GM23338 (cell line): ENCODE measurements around the gene MTMR3. TPM values are rescaled to one million over a fixed set of nuclear protein-coding genes. Genes with fewer than 3 reads are reported as not detected.

Experiments used
- ATAC-seq: fragments of 200-7000 bp; cut with Tn5 transposase; 3 replicates; pipeline ENCODE4 v1.9.1; 2020
- DNase-seq: peaks from one replicate; pipeline ENCODE4 v3.0.0-alpha.2; 2015; ENCODE audit warnings: low spot score
- H2AFZ ChIP-seq: fragments of 200-600 bp; sonication (generic); 2 replicates; pipeline ENCODE4 v1.8.0; 2016; ENCODE audit warnings: antibody characterized with exemption, mild to moderate bottlenecking, moderate library complexity
- H3F3A ChIP-seq: fragments of 200-600 bp; sonication (generic); replicated peaks from 2 replicates; pipeline ENCODE4 v1.8.0; 2017; ENCODE audit warnings: antibody characterized with exemption, mixed run types, low read depth
- H3K27ac ChIP-seq: fragments of 200-600 bp; sonication (generic); 2 replicates; pipeline ENCODE4 v1.6.1; 2016; ENCODE audit warnings: low read depth
- H3K27me3 ChIP-seq: fragments of 200-600 bp; sonication (generic); 2 replicates; pipeline ENCODE4 v1.8.0; 2016; ENCODE audit warnings: mild to moderate bottlenecking, mixed run types, moderate library complexity; ENCODE audit not compliant: insufficient read depth
- H3K36me3 ChIP-seq: fragments of 200-600 bp; sonication (generic); 2 replicates; pipeline ENCODE4 v1.8.0; 2016; ENCODE audit warnings: mild to moderate bottlenecking; ENCODE audit not compliant: insufficient read depth
- H3K4me1 ChIP-seq: fragments of 200-600 bp; sonication (generic); 2 replicates; pipeline ENCODE4 v1.8.0; 2016; ENCODE audit warnings: mild to moderate bottlenecking, moderate library complexity; ENCODE audit not compliant: insufficient read depth
- H3K4me2 ChIP-seq: fragments of 200-600 bp; sonication (generic); 2 replicates; pipeline ENCODE4 v1.7.1; 2017; ENCODE audit warnings: mixed run types
- H3K4me3 ChIP-seq: fragments of 200-600 bp; sonication (generic); 2 replicates; pipeline ENCODE4 v1.6.1; 2016; ENCODE audit warnings: mixed run types
- H3K79me2 ChIP-seq: fragments of 200-600 bp; sonication (generic); replicated peaks from 2 replicates; pipeline ENCODE4 v1.8.0; 2017; ENCODE audit warnings: mild to moderate bottlenecking; ENCODE audit not compliant: insufficient read depth
- H3K9me2 ChIP-seq: fragments of 200-600 bp; sonication (generic); 2 replicates; pipeline ENCODE4 v1.8.0; 2017; ENCODE audit not compliant: insufficient read depth
- H4K20me1 ChIP-seq: fragments of 200-600 bp; sonication (generic); replicated peaks from 2 replicates; pipeline ENCODE4 v1.8.0; 2017; ENCODE audit warnings: mild to moderate bottlenecking; ENCODE audit not compliant: insufficient read depth
- H3K27ac Mint-ChIP-seq: 2 replicates; pipeline ENCODE4 v1.8.0; 2020; ENCODE audit warnings: inconsistent platforms, mild to moderate bottlenecking, moderate library complexity, mixed read lengths
- H3K27me3 Mint-ChIP-seq: 3 replicates; pipeline ENCODE4 v1.8.0; 2022; ENCODE audit warnings: low read depth, mild to moderate bottlenecking, moderate library complexity, mixed read lengths, inconsistent platforms; ENCODE audit not compliant: insufficient read depth, poor library complexity
- H3K36me3 Mint-ChIP-seq: 3 replicates; pipeline ENCODE4 v1.8.0; 2021; ENCODE audit warnings: low read depth, mild to moderate bottlenecking, inconsistent platforms, moderate library complexity, mixed read lengths
- H3K4me1 Mint-ChIP-seq: 3 replicates; pipeline ENCODE4 v1.8.0; 2020; ENCODE audit warnings: mild to moderate bottlenecking, inconsistent platforms, mixed read lengths
- H3K4me3 Mint-ChIP-seq: 3 replicates; pipeline ENCODE4 v1.8.0; 2021; ENCODE audit warnings: moderate library complexity, mild to moderate bottlenecking, inconsistent platforms, mixed read lengths
- H3K9me3 Mint-ChIP-seq: 3 replicates; pipeline ENCODE4 v1.8.0; 2020; ENCODE audit warnings: moderate library complexity, mild to moderate bottlenecking, inconsistent platforms, mixed read lengths
- EZH2phosphoT487 ChIP-seq: fragments of 200-600 bp; sonication (generic); IDR thresholded peaks from one replicate; pipeline ENCODE4 v1.8.1; 2018; ENCODE audit warnings: antibody characterized with exemption; ENCODE audit not compliant: unreplicated experiment
- JUNB ChIP-seq: IDR thresholded peaks from one replicate; pipeline ENCODE4 v1.6.1; 2016; ENCODE audit warnings: antibody characterized with exemption; ENCODE audit not compliant: unreplicated experiment
- REST ChIP-seq: IDR thresholded peaks from one replicate; pipeline ENCODE4 v1.6.1; 2018; ENCODE audit warnings: antibody characterized with exemption; ENCODE audit not compliant: unreplicated experiment
- ZNF114 ChIP-seq: fragments of 250-450 bp; sonication (Bioruptor Pico); IDR thresholded peaks from 2 replicates; pipeline ENCODE4 v1.5.0; 2020; ENCODE audit warnings: mild to moderate bottlenecking, moderate library complexity
- ZNF462 ChIP-seq: fragments of 250-450 bp; sonication (Bioruptor Pico); IDR thresholded peaks from 2 replicates; pipeline ENCODE4 v1.5.0; 2020; ENCODE audit warnings: mild to moderate bottlenecking, moderate library complexity
- polyA plus RNA-seq: library from polyadenylated mRNA; unstranded; fragments of >200 nt; fragmentation: Nextera tagmentation; extraction: Ambion mirVana; gene quantifications from 2 replicates; pipeline ENCODE4 v1.2.1, GENCODE V29; 2016
- total RNA-seq: library from RNA; depleted of rRNA; stranded (reverse); fragments of >200 nt; shearing (Covaris generic); gene quantifications from 2 replicates; pipeline ENCODE4 v1.2.3, GENCODE V29; 2014

Gene MTMR3
- total and polyA plus RNA-seq, 2 experiments from 2014 or later, result 5.2 to 27.4 TPM

- no peak overlapping the region for H3K4me3 Mint-ChIP-seq
- no peaks in the 10 kb centered on the region for H4K20me1 ChIP-seq
- H3K36me3 ChIP-seq, result no peaks in the 10 kb centered on the region
- H3K4me1 Mint-ChIP-seq, result no peaks in the 10 kb centered on the region
- no peaks in the 10 kb centered on the region for H3K9me2 ChIP-seq
- H3K79me2 ChIP-seq, result no peaks in the 10 kb centered on the region
- H3F3A ChIP-seq, result no peaks in the 10 kb centered on the region
- no peak for DNase-seq
- H3K27ac Mint-ChIP-seq, result no peak overlapping the region
- H3K27ac ChIP-seq, result no peak overlapping the region
- no peaks in the 10 kb centered on the region for H3K9me3 Mint-ChIP-seq
- no peak for TF ChIP-seq JUNB
- TF ChIP-seq EZH2phosphoT487, result no peak
- TF ChIP-seq REST, result no peak
- no peak for TF ChIP-seq ZNF462 (CRISPR knock-in tag)
- no peak for TF ChIP-seq ZNF114 (CRISPR knock-in tag)
- H3K4me1 ChIP-seq, result 0 out of 2 replicates have a peak, but pooled peaks cover 4% of the 10 kb centered on the region
- H2AFZ ChIP-seq, result no peak overlapping the region
- H3K4me2 ChIP-seq, result no peak overlapping the region
- H3K27me3 ChIP-seq, result no peaks in the 10 kb centered on the region
- H3K4me3 ChIP-seq, result no peak overlapping the region
- H3K27me3 Mint-ChIP-seq, result peaks cover 2% of the 10 kb centered on the region
- no peaks in the 10 kb centered on the region for H3K36me3 Mint-ChIP-seq
- ATAC-seq, result no peak
Measured at GRCh38 chr22:29964776-29965175, 81.8 kb downstream of the MTMR3 start.
